ENCODE results near the gene LCE1F. TPM values are rescaled to one million over a fixed set of nuclear protein-coding genes. Genes with fewer than 3 reads are reported as not detected.

The LCE1F gene
- total RNA-seq, 1 experiment from 2014 or later, result not detected

- Histone ChIP-seq H3K4me1 (ENCODE audit: insufficient read depth, low read length) (no peaks in the 10 kb centered on the region), H2BK12ac (ENCODE audit: insufficient read length, low read depth, low read length) (no peak within 1 kb of the TSS), H3K79me1 (ENCODE audit: insufficient read depth, low read depth, low read length, poor library complexity, severe bottlenecking) (no peaks in the 10 kb centered on the region), H3K27me3 (ENCODE audit: insufficient read depth, low read length) (no peaks in the 10 kb centered on the region), H3K4ac (ENCODE audit: low read depth, low read length) (no peak within 1 kb of the TSS), H2AK5ac (ENCODE audit: insufficient read length, low read length) (no peak within 1 kb of the TSS), H3K23ac (ENCODE audit: insufficient read length, low read depth, low read length) (no peak within 1 kb of the TSS), H3K9me3 (ENCODE audit: control insufficient read depth, low read depth, low read length) (peaks cover 80% of the 10 kb centered on the region), H4K5ac (ENCODE audit: insufficient read length, low read depth, low read length) (no peak within 1 kb of the TSS), H3K23me2 (ENCODE audit: insufficient read length, low read depth, low read length, poor library complexity, severe bottlenecking) (no peaks in the 10 kb centered on the region), H3K4me2 (ENCODE audit: insufficient read depth, insufficient read length, low read length) (no peak within 1 kb of the TSS), H4K8ac (replicated peaks; ENCODE audit: insufficient read length, low read depth, low read length) (no peak within 1 kb of the TSS), H2AFZ (ENCODE audit: low read length) (no peak within 1 kb of the TSS), H2BK5ac (ENCODE audit: insufficient read length, low read length) (no peak within 1 kb of the TSS), H3K18ac (ENCODE audit: insufficient read length, low read depth, low read length) (no peak within 1 kb of the TSS), H2BK20ac (ENCODE audit: low read depth, low read length, poor library complexity, severe bottlenecking) (no peak within 1 kb of the TSS), H4K91ac (ENCODE audit: insufficient read length, low read depth, low read length) (no peak within 1 kb of the TSS), H3K56ac (ENCODE audit: insufficient read length, low read depth, low read length) (no peak within 1 kb of the TSS), H3K14ac (ENCODE audit: insufficient read depth, low read length) (no peak within 1 kb of the TSS), H2BK120ac (ENCODE audit: low read depth, low read length, poor library complexity, severe bottlenecking) (no peak within 1 kb of the TSS), H2BK15ac (ENCODE audit: low read depth, low read length) (no peak within 1 kb of the TSS), H3T11ph (ENCODE audit: low read length) (no peak within 1 kb of the TSS), H4K20me1 (ENCODE audit: control insufficient read depth, insufficient read depth, insufficient read length) (no peaks in the 10 kb centered on the region), H3K9ac (ENCODE audit: extremely low read depth, insufficient read length, low read length) (no peak within 1 kb of the TSS), H3K79me2 (ENCODE audit: insufficient read depth, low read length) (no peaks in the 10 kb centered on the region), H3K27ac (ENCODE audit: insufficient read length, low read depth, low read length) (no peak within 1 kb of the TSS)
- Mint-ChIP-seq H3K4me3 (no peak within 1 kb of the TSS), H3K27me3 (ENCODE audit: low read depth) (no peaks in the 10 kb centered on the region; the same call in none of the 2 replicates), H3K27ac (no peak within 1 kb of the TSS), H3K9me3 (peaks cover 83 to 84% of the 10 kb centered on the region in 2 experiments), H3K36me3 (ENCODE audit: insufficient read depth in 1 of 3, low read depth in 3 of 3) (peaks cover 4 to 24% (median 7%) of the 10 kb centered on the region in 3 experiments; a peak in 5 of 7 replicates), H3K4me1 (no peaks in the 10 kb centered on the region)
- TF ChIP-seq, protein P1, sequence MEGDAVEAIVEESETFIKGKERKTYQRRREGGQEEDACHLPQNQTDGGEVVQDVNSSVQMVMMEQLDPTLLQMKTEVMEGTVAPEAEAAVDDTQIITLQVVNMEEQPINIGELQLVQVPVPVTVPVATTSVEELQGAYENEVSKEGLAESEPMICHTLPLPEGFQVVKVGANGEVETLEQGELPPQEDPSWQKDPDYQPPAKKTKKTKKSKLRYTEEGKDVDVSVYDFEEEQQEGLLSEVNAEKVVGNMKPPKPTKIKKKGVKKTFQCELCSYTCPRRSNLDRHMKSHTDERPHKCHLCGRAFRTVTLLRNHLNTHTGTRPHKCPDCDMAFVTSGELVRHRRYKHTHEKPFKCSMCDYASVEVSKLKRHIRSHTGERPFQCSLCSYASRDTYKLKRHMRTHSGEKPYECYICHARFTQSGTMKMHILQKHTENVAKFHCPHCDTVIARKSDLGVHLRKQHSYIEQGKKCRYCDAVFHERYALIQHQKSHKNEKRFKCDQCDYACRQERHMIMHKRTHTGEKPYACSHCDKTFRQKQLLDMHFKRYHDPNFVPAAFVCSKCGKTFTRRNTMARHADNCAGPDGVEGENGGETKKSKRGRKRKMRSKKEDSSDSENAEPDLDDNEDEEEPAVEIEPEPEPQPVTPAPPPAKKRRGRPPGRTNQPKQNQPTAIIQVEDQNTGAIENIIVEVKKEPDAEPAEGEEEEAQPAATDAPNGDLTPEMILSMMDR (conservative IDR thresholded peaks at IDR 0.05), result no peak
- DNase-seq, result no peak
- no CpG with 5 or more reads among the region's 3 CpGs for WGBS (ENCODE audit: extremely low coverage, insufficient read length, low lambda C conversion rate)
These were observed 31.6 kb downstream of the LCE1F start, which contains the start of gene LCE1C for GRCh38 chr1:152806576-152806975. Gene LCE1C, minus strand, starts transcription at chr1:152806651. Its CDS starts 1,173 bp downstream, at chr1:152805478.
